Measurements from ENCODE around the gene CILP2. TPM values are rescaled to one million over a fixed set of nuclear protein-coding genes. Genes with fewer than 3 reads are reported as not detected.

CILP2 gene
- total RNA-seq, 2 experiments from 2014 or later, result 0.14 to 0.22 TPM

- H3K27me3 Mint-ChIP-seq (ENCODE audit: low read depth), result no peaks in the 10 kb centered on the region
- CTCF ChIA-PET, result interaction anchor here (1.2 to 2.7 kb wide), 5 partner anchors 20 to 148 kb away, joined by 3 to 11 read pairs (median 4); partner anchors contain the start of gene GMIP
- no peak overlapping the region for H3K4me3 Mint-ChIP-seq
- intact Hi-C loops (cut with micrococcal nuclease), result no loop called here
- H3K27ac Mint-ChIP-seq, result no peak overlapping the region
- peaks cover 13% of the 10 kb centered on the region for H3K36me3 Mint-ChIP-seq (ENCODE audit: low read depth)
- DNase-seq, result no peak
- H3K4me1 Mint-ChIP-seq (ENCODE audit: low read depth), result peaks cover 2% of the 10 kb centered on the region
- H3K9me3 Mint-ChIP-seq, result no peaks in the 10 kb centered on the region
Measured at GRCh38 chr19:19510432-19510831, 27.6 kb upstream of the CILP2 start.

GRCh38 chr19:19513682-19514081 lies 24.4 kb upstream of the CILP2 start:
- H3K27me3 Mint-ChIP-seq (ENCODE audit: low read depth), result no peaks in the 10 kb centered on the region
- intact Hi-C loops (cut with micrococcal nuclease), result no loop called here
- CTCF ChIA-PET, result no interaction called here
- H3K27ac Mint-ChIP-seq, result no peak overlapping the region
- H3K9me3 Mint-ChIP-seq, result no peaks in the 10 kb centered on the region
- DNase-seq, result no peak
- H3K36me3 Mint-ChIP-seq (ENCODE audit: low read depth), result peaks cover 6% of the 10 kb centered on the region
- peak overlapping the region; percentile 39 for H3K4me3 Mint-ChIP-seq
- H3K4me1 Mint-ChIP-seq (ENCODE audit: low read depth), result peaks cover 19% of the 10 kb centered on the region

- Mint-ChIP-seq H3K4me1 (ENCODE audit: low read depth) (peaks cover 22% of the 10 kb centered on the region), H3K27ac (no peak overlapping the region), H3K27me3 (ENCODE audit: low read depth) (no peaks in the 10 kb centered on the region), H3K4me3 (peak overlapping the region; percentile 39), H3K36me3 (ENCODE audit: low read depth) (peaks cover 9% of the 10 kb centered on the region), H3K9me3 (no peaks in the 10 kb centered on the region)
- intact Hi-C loops (cut with micrococcal nuclease), result no loop called here
- CTCF ChIA-PET, result no interaction called here
- DNase-seq, result no peak
Measured at GRCh38 chr19:19514215-19514657, 23.8 kb upstream of the CILP2 start.

- H3K4me3 Mint-ChIP-seq, result peak within 1 kb of the TSS; percentile 86
- intact Hi-C loops (cut with micrococcal nuclease), result loop anchor here (5.0 kb wide), 1 partner anchor 127 kb away; the partner anchor contains the start of gene GMIP
- H3K4me1 Mint-ChIP-seq (ENCODE audit: low read depth), result peaks cover 30% of the 10 kb centered on the region
- DNase-seq, result no peak
- CTCF ChIA-PET, result interaction anchor here (1.0 to 1.4 kb wide), 2 partner anchors 15 to 17 kb away, joined by 3 to 5 read pairs; no protein-coding TSS in a partner anchor
- H3K27me3 Mint-ChIP-seq (ENCODE audit: low read depth), result no peaks in the 10 kb centered on the region
- H3K27ac Mint-ChIP-seq, result peak within 1 kb of the TSS; percentile 96
- H3K9me3 Mint-ChIP-seq, result no peaks in the 10 kb centered on the region
- peaks cover 15% of the 10 kb centered on the region for H3K36me3 Mint-ChIP-seq (ENCODE audit: low read depth)
Measured at GRCh38 chr19:19514881-19515641, 23.0 kb upstream of the CILP2 start, which contains the start of gene TSSK6. TSSK6 (minus strand) TSS chr19:19515548; CDS start chr19:19515427, 121 bp downstream.

- Mint-ChIP-seq H3K4me1 (ENCODE audit: low read depth) (peaks cover 35% of the 10 kb centered on the region), H3K27ac (peak within 1 kb of the TSS; percentile 96), H3K4me3 (peak within 1 kb of the TSS; percentile 86), H3K9me3 (no peaks in the 10 kb centered on the region), H3K27me3 (ENCODE audit: low read depth) (no peaks in the 10 kb centered on the region), H3K36me3 (ENCODE audit: low read depth) (peaks cover 21% of the 10 kb centered on the region)
- DNase-seq, result peak; percentile 96
- CTCF ChIA-PET, result interaction anchor here (0.6 to 1.4 kb wide), 3 partner anchors 15 to 36 kb away, joined by 3 to 5 read pairs (median 3); no protein-coding TSS in a partner anchor
- intact Hi-C loops (cut with micrococcal nuclease), result loop anchor here (1.0 to 5.0 kb wide), 4 partner anchors 27 to 324 kb away; partner anchors contain the start of genes BORCS8, GMIP and RFXANK
Measured at GRCh38 chr19:19515642-19516519, 22.2 kb upstream of the CILP2 start, which contains the start of gene NDUFA13. NDUFA13 (plus strand) TSS chr19:19516225; CDS start chr19:19516239, 14 bp downstream.

GRCh38 chr19:19517235-19517619 lies 20.8 kb upstream of the CILP2 start:
- peaks cover 45% of the 10 kb centered on the region for H3K4me1 Mint-ChIP-seq (ENCODE audit: low read depth)
- peaks cover 25% of the 10 kb centered on the region for H3K36me3 Mint-ChIP-seq (ENCODE audit: low read depth)
- no peaks in the 10 kb centered on the region for H3K27me3 Mint-ChIP-seq (ENCODE audit: low read depth)
- CTCF ChIA-PET, result interaction anchor here (1.0 to 1.2 kb wide), 2 partner anchors 16 to 70 kb away, joined by 3 to 5 read pairs; no protein-coding TSS in a partner anchor
- intact Hi-C loops (cut with micrococcal nuclease), result loop anchor here (5.0 kb wide), 1 partner anchor 125 kb away; the partner anchor contains the start of gene GMIP
- peak overlapping the region; percentile 96 for H3K27ac Mint-ChIP-seq
- no peaks in the 10 kb centered on the region for H3K9me3 Mint-ChIP-seq
- DNase-seq, result no peak
- peak overlapping the region; percentile 86 for H3K4me3 Mint-ChIP-seq

GRCh38 chr19:19520989-19521388 lies 17.1 kb upstream of the CILP2 start:
- CTCF ChIA-PET, result interaction anchor here (0.9 kb wide), 1 partner anchor 11 kb away, joined by 5 read pairs; no protein-coding TSS in a partner anchor
- no peak for DNase-seq
- Mint-ChIP-seq H3K4me1 (ENCODE audit: low read depth) (peaks cover 48% of the 10 kb centered on the region), H3K27ac (no peak overlapping the region), H3K36me3 (ENCODE audit: low read depth) (peaks cover 21% of the 10 kb centered on the region), H3K4me3 (no peak overlapping the region), H3K9me3 (no peaks in the 10 kb centered on the region), H3K27me3 (ENCODE audit: low read depth) (no peaks in the 10 kb centered on the region)
- intact Hi-C loops (cut with micrococcal nuclease), result no loop called here

GRCh38 chr19:19523177-19523576 lies 14.9 kb upstream of the CILP2 start:
- Mint-ChIP-seq H3K4me1 (ENCODE audit: low read depth) (peaks cover 34% of the 10 kb centered on the region), H3K36me3 (ENCODE audit: low read depth) (peaks cover 18% of the 10 kb centered on the region), H3K27me3 (ENCODE audit: low read depth) (no peaks in the 10 kb centered on the region), H3K4me3 (no peak overlapping the region), H3K9me3 (no peaks in the 10 kb centered on the region), H3K27ac (no peak overlapping the region)
- DNase-seq, result no peak
- CTCF ChIA-PET, result interaction anchor here (0.8 to 1.2 kb wide), 2 partner anchors 10 to 121 kb away, joined by 3 read pairs; partner anchors contain the start of gene GMIP
- intact Hi-C loops (cut with micrococcal nuclease), result no loop called here

- Mint-ChIP-seq H3K9me3 (no peaks in the 10 kb centered on the region), H3K27me3 (ENCODE audit: low read depth) (no peaks in the 10 kb centered on the region), H3K27ac (no peak overlapping the region), H3K4me1 (ENCODE audit: low read depth) (peaks cover 32% of the 10 kb centered on the region), H3K36me3 (ENCODE audit: low read depth) (peaks cover 18% of the 10 kb centered on the region), H3K4me3 (no peak overlapping the region)
- DNase-seq, result no peak
- intact Hi-C loops (cut with micrococcal nuclease), result no loop called here
- CTCF ChIA-PET, result interaction anchor here (0.8 to 1.2 kb wide), 2 partner anchors 9 to 120 kb away, joined by 3 read pairs; partner anchors contain the start of gene GMIP
Measured at GRCh38 chr19:19524053-19524452, 14.0 kb upstream of the CILP2 start.

GRCh38 chr19:19525611-19526380 lies 12.3 kb upstream of the CILP2 start:
- H3K27ac Mint-ChIP-seq, result no peak overlapping the region
- H3K4me3 Mint-ChIP-seq, result no peak overlapping the region
- H3K4me1 Mint-ChIP-seq (ENCODE audit: low read depth), result peaks cover 18% of the 10 kb centered on the region
- no peaks in the 10 kb centered on the region for H3K27me3 Mint-ChIP-seq (ENCODE audit: low read depth)
- intact Hi-C loops (cut with micrococcal nuclease), result no loop called here
- CTCF ChIA-PET, result no interaction called here
- H3K9me3 Mint-ChIP-seq, result no peaks in the 10 kb centered on the region
- H3K36me3 Mint-ChIP-seq (ENCODE audit: low read depth), result peaks cover 6% of the 10 kb centered on the region
- DNase-seq, result no peak

GRCh38 chr19:19526581-19527370 lies 11.3 kb upstream of the CILP2 start:
- intact Hi-C loops (cut with micrococcal nuclease), result no loop called here
- H3K36me3 Mint-ChIP-seq (ENCODE audit: low read depth), result peaks cover 3% of the 10 kb centered on the region
- H3K27me3 Mint-ChIP-seq (ENCODE audit: low read depth), result no peaks in the 10 kb centered on the region
- H3K4me1 Mint-ChIP-seq (ENCODE audit: low read depth), result peaks cover 10% of the 10 kb centered on the region
- DNase-seq, result no peak
- CTCF ChIA-PET, result no interaction called here
- no peak overlapping the region for H3K4me3 Mint-ChIP-seq
- no peak overlapping the region for H3K27ac Mint-ChIP-seq
- H3K9me3 Mint-ChIP-seq, result no peaks in the 10 kb centered on the region

All from activated naive CD4-positive, alpha-beta T cell treated with anti-CD3 and anti-CD28 coated beads for 36 hours (primary cell).